HG03095 (cell line): ENCODE measurements around the gene MAPKAP1.

ENCODE experiments used
- ATAC-seq: cut with Tn5 transposase; IDR thresholded peaks from one replicate; pipeline ENCODE4 v1.9.1; 2021; ENCODE audit warnings: moderate library complexity; ENCODE audit not compliant: unreplicated experiment

MAPKAP1 gene

GRCh38 chr9:125399666-125400065, 307.3 kb downstream of the MAPKAP1 start:
- no peak for ATAC-seq

DNA sequence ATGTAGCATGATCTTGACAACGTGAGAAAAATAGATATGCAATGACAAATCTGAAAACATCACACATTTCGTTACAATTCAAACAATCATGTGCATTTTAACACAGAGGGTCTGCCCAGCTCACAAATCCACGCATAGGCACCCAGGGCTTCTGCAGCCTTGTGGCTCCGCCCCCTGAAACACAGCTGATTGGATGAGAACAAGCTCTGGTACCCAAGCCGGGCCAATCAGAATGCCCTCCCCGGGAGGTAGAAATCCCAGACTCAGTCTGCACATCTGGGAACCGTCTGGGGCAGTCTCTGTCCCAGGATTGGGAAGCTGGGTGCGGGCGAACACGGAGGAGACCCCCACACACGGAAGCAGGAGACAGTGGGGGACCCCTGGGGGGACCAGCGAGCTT, 307.8 kb downstream of the MAPKAP1 start:
- ATAC-seq, result no peak

GRCh38 chr9:125398243-125398642, 308.8 kb downstream of the MAPKAP1 start:
- no peak for ATAC-seq

- no peak for ATAC-seq
These were observed 309.3 kb downstream of the MAPKAP1 start for GRCh38 chr9:125397736-125398135.

DNA sequence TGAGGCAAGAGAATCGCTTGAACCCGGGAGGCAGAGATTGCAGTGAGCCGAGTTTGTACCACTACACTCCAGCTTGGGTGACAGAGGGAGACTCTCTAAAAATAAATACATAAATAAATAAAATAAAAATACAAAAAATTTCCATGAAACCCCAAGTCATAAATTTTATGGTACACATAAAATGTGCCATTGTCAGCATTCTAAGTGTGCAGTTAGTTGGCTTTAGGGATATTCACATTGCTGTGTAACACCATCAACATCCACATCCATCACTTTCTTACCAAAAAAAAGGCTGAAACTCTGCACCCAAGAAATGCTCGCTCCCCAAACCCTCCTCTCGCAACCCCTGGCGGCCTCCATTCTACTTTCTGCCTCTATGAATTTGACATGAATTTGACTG, 310.2 kb downstream of the MAPKAP1 start:
- ATAC-seq, result no peak

DNA sequence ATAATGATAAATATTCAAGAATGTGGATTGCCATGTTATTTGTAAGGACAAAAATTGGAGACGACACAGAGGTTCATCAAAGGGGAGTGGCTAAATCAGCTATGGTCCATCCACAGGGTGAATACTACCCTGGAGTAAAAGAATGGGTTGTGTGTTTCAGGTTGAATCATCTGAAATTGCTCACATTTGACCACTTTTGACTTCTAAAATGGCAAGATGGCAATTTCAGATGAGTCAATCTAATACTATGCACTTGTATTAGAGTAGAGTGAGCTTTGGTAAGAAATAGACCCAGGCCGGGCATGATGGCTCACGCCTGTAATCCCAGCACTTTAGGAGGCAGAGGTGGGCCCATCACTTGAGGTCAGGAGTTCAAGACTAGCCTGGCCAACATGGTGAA, 313.6 kb downstream of the MAPKAP1 start:
- ATAC-seq, result no peak

DNA sequence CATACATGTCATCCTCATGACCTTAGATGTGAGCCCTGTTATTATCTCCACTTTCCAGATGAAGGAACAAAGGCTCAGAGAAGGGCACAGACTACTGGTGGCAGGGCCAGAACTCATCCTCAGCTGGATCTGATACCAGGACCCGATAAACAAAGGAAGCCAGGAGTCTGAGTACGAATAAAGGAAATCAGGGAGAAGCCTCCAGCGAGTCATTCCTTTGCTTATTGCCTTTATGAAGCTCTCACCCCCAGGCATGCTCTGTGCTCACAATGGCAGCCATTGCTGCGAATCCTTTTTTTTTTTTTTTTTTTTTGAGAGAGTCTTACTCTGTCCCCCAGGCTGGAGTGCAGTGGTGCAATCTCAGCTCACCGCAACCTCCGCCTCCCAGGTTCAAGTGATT, 315.3 kb downstream of the MAPKAP1 start:
- no peak for ATAC-seq

GRCh38 chr9:125388978-125389377, 318.0 kb downstream of the MAPKAP1 start:
- ATAC-seq, result no peak

DNA sequence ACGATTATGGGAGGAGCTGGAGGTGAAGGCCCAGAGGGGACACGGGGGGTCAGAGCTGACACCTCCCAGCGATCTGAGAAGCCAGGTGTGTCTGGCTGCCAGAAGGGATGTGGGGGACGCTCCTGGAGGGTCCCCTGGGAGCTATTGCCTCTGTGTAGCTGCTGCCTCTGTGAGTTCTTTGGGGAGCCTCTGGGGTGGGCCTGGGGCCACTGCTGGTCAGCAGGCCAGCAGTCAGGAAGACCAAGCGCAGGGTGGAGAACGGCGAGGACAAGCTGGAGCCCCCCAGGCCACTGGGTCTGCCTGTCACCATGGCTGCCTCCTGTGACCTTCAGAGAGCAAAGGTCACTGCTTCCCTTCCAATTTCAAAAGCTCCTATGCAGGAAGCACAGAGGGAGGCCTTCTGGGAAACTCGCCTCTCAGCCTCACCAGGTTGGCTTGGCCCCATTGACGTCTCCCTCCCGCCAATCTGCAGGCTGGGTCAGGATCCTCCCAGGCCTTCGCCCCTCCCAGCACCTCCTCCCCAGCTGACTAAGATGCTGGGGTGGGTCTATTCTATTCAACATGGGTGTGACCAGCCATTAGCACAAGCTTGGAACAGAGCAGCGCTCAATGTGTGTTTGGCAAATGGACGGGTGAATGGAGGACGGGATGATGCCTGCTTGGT, 319.0 kb downstream of the MAPKAP1 start:
- no peak for ATAC-seq
